Measurements from ENCODE around the gene ZBTB14. TPM values are rescaled to one million over a fixed set of nuclear protein-coding genes. Genes with fewer than 3 reads are reported as not detected.

Gene ZBTB14
- total RNA-seq, 1 donor from 2014 or later: 22.5 TPM

- Mint-ChIP-seq H3K4me1 (no peaks in the 10 kb centered on the region), H3K36me3 (no peaks in the 10 kb centered on the region), H3K27ac (no peak overlapping the region), H3K27me3 (ENCODE audit: insufficient read depth, low read depth) (no peaks in the 10 kb centered on the region), H3K9me3 (no peaks in the 10 kb centered on the region), H3K4me3 (no peak overlapping the region)
- Histone ChIP-seq H3K4me1 (no peaks in the 10 kb centered on the region), H3K4me2 (no peak overlapping the region), H2AFZ (replicated peaks) (no peak overlapping the region), H3F3A (ENCODE audit: low read depth) (no peaks in the 10 kb centered on the region), H3K9me3 (ENCODE audit: low read depth) (no peaks in the 10 kb centered on the region), H3K27ac (no peak overlapping the region), H4K20me1 (ENCODE audit: low read depth) (no peaks in the 10 kb centered on the region), H3K36me3 (no peaks in the 10 kb centered on the region), H3K9ac (no peak overlapping the region), H3K4me3 (no peak overlapping the region), H3K79me2 (ENCODE audit: low read depth) (no peaks in the 10 kb centered on the region), H3K27me3 (no peaks in the 10 kb centered on the region)
- TF ChIP-seq EZH2phosphoT487 (IDR thresholded peaks at IDR 0.05): no peak
- TF ChIP-seq EZH2 (IDR thresholded peaks at IDR 0.05): no peak
- TF ChIP-seq CTCF (IDR thresholded peaks at IDR 0.05): no peak
- DNase-seq (ENCODE audit: low spot score): no peak
Observed at GRCh38 chr18:5250603-5251002, 44.9 kb downstream of the ZBTB14 start.

GRCh38 chr18:5244941-5245340 is 50.6 kb downstream of the ZBTB14 start:
- Mint-ChIP-seq H3K27me3 (ENCODE audit: insufficient read depth, low read depth) (no peaks in the 10 kb centered on the region), H3K4me3 (no peak overlapping the region), H3K27ac (no peak overlapping the region), H3K36me3 (peaks cover 19% of the 10 kb centered on the region), H3K9me3 (no peaks in the 10 kb centered on the region), H3K4me1 (peaks cover 8% of the 10 kb centered on the region)
- no peak overlapping the region for H3K27ac ChIP-seq
- peaks cover 6% of the 10 kb centered on the region for H3K79me2 ChIP-seq (ENCODE audit: low read depth)
- peaks cover 2% of the 10 kb centered on the region for H3K4me1 ChIP-seq
- H3K9ac ChIP-seq: no peak overlapping the region
- H3K4me3 ChIP-seq: no peak overlapping the region
- no peaks in the 10 kb centered on the region for H3K36me3 ChIP-seq
- no peaks in the 10 kb centered on the region for H3F3A ChIP-seq (ENCODE audit: low read depth)
- H4K20me1 ChIP-seq (ENCODE audit: low read depth): peaks cover 3% of the 10 kb centered on the region
- TF ChIP-seq EZH2 (IDR thresholded peaks at IDR 0.05): no peak
- TF ChIP-seq EZH2phosphoT487 (IDR thresholded peaks at IDR 0.05): no peak
- no peak for TF ChIP-seq CTCF (IDR thresholded peaks at IDR 0.05)
- H3K27me3 ChIP-seq: no peaks in the 10 kb centered on the region
- H2AFZ ChIP-seq (replicated peaks): no peak overlapping the region
- no peak for DNase-seq (ENCODE audit: low spot score)
- no peak overlapping the region for H3K4me2 ChIP-seq
- no peaks in the 10 kb centered on the region for H3K9me3 ChIP-seq (ENCODE audit: low read depth)

GRCh38 chr18:5239447-5239846 is 56.1 kb downstream of the ZBTB14 start:
- DNase-seq (ENCODE audit: low spot score): no peak
- Histone ChIP-seq H3K79me2 (ENCODE audit: low read depth) (peaks cover 20% of the 10 kb centered on the region), H3K9me3 (ENCODE audit: low read depth) (no peaks in the 10 kb centered on the region), H3K4me2 (peak overlapping the region; percentile 93), H3F3A (ENCODE audit: low read depth) (peaks cover 19% of the 10 kb centered on the region), H2AFZ (replicated peaks) (no peak overlapping the region), H3K4me1 (peaks cover 24% of the 10 kb centered on the region), H3K36me3 (no peaks in the 10 kb centered on the region), H3K27ac (no peak overlapping the region), H3K4me3 (peak overlapping the region; percentile 71), H4K20me1 (ENCODE audit: low read depth) (peaks cover 10% of the 10 kb centered on the region), H3K9ac (peak overlapping the region; percentile 25), H3K27me3 (peaks cover 25% of the 10 kb centered on the region)
- peaks cover 21% of the 10 kb centered on the region for H3K4me1 Mint-ChIP-seq
- TF ChIP-seq EZH2phosphoT487 (IDR thresholded peaks at IDR 0.05) (no peak), CTCF (IDR thresholded peaks at IDR 0.05) (no peak)
- H3K9me3 Mint-ChIP-seq: no peaks in the 10 kb centered on the region
- peak overlapping the region; percentile 98 for H3K4me3 Mint-ChIP-seq
- H3K27me3 Mint-ChIP-seq (ENCODE audit: insufficient read depth, low read depth): peaks cover 2% of the 10 kb centered on the region
- H3K27ac Mint-ChIP-seq: no peak overlapping the region
- H3K36me3 Mint-ChIP-seq: peaks cover 21% of the 10 kb centered on the region

Other genes starting within 250 kb of the ZBTB14 start
- gene AKAIN1, start 98.5 kb downstream of the ZBTB14 start, total RNA-seq (ENCODE audit: low replicate concordance): not detected in 2 replicates
- gene EPB41L3, start 248.3 kb upstream of the ZBTB14 start, total RNA-seq (ENCODE audit: low replicate concordance): 1.7 and 8.6 TPM in 2 replicates